WTC11 (cell line): ENCODE data around the gene PRPF31. TPM values are rescaled to one million over a fixed set of nuclear protein-coding genes. Genes with fewer than 3 reads are reported as not detected.
A peak's percentile ranks its signal among the peaks of the same experiment; 100 is the strongest.

Experiments
- ATF1 ChIP-seq: sonication (generic); formaldehyde crosslinking; IDR thresholded peaks from 2 replicates; pipeline ENCODE4 v1.8.1; 2023; ENCODE audit warnings: mild to moderate bottlenecking, moderate library complexity, missing genetic modification reagents
- CREM ChIP-seq: sonication (generic); formaldehyde crosslinking; IDR thresholded peaks from 2 replicates; pipeline ENCODE4 v1.8.1; 2022; ENCODE audit warnings: mild to moderate bottlenecking, missing genetic modification reagents, moderate library complexity
- EMX1 ChIP-seq: fragments of 250-450 bp; sonication (Bioruptor Pico); IDR thresholded peaks from 2 replicates; pipeline ENCODE4 v1.8.0; 2021; ENCODE audit warnings: mild to moderate bottlenecking
- ETV6 ChIP-seq: sonication (generic); formaldehyde crosslinking; IDR thresholded peaks from 2 replicates; pipeline ENCODE4 v1.8.1; 2022; ENCODE audit warnings: mild to moderate bottlenecking, missing genetic modification reagents
- FOXJ3 ChIP-seq: sonication (generic); formaldehyde crosslinking; IDR thresholded peaks from 2 replicates; pipeline ENCODE4 v1.9.0; 2021; ENCODE audit warnings: missing genetic modification reagents, mild to moderate bottlenecking, borderline replicate concordance
- GABPB1 ChIP-seq: sonication (generic); formaldehyde crosslinking; IDR thresholded peaks from 2 replicates; pipeline ENCODE4 v1.8.1; 2023; ENCODE audit warnings: mild to moderate bottlenecking, missing genetic modification reagents
- JAZF1 ChIP-seq: fragments of 250-450 bp; sonication (Bioruptor Pico); IDR thresholded peaks from 2 replicates; pipeline ENCODE4 v1.9.0; 2021; ENCODE audit warnings: moderate library complexity, mild to moderate bottlenecking, inconsistent platforms
- KAT7 ChIP-seq: sonication (generic); formaldehyde crosslinking; IDR thresholded peaks from 2 replicates; pipeline ENCODE4 v1.8.1; 2023; ENCODE audit warnings: missing genetic modification reagents, mild to moderate bottlenecking, borderline replicate concordance
- NFATC4 ChIP-seq: fragments of 250-450 bp; sonication (Bioruptor Pico); IDR thresholded peaks from 2 replicates; pipeline ENCODE4 v1.9.0; 2021; ENCODE audit warnings: mild to moderate bottlenecking
- NFE2L1 ChIP-seq: sonication (generic); formaldehyde crosslinking; IDR thresholded peaks from 2 replicates; pipeline ENCODE4 v1.8.1; 2023; ENCODE audit warnings: missing genetic modification reagents
- NFYB ChIP-seq: sonication (generic); formaldehyde crosslinking; conservative IDR thresholded peaks from 2 replicates; pipeline ENCODE4 v1.8.0; 2022; ENCODE audit warnings: low read depth, missing genetic modification reagents
- RELA ChIP-seq: sonication (generic); formaldehyde crosslinking; IDR thresholded peaks from 2 replicates; pipeline ENCODE4 v1.8.1; 2022; ENCODE audit warnings: missing genetic modification reagents, mild to moderate bottlenecking, borderline replicate concordance
- SMAD4 ChIP-seq: sonication (generic); formaldehyde crosslinking; IDR thresholded peaks from 2 replicates; pipeline ENCODE4 v1.8.0; 2022; ENCODE audit warnings: mild to moderate bottlenecking, missing genetic modification reagents
- TCF7 ChIP-seq: sonication (generic); formaldehyde crosslinking; IDR thresholded peaks from 2 replicates; pipeline ENCODE4 v1.8.0; 2022; ENCODE audit warnings: mild to moderate bottlenecking, low read depth, missing genetic modification reagents, moderate library complexity
- TP53 ChIP-seq: sonication (generic); formaldehyde crosslinking; IDR thresholded peaks from 2 replicates; pipeline ENCODE4 v1.8.1; 2023; ENCODE audit warnings: mild to moderate bottlenecking, missing genetic modification reagents
- ZNF121 ChIP-seq: sonication (generic); formaldehyde crosslinking; IDR thresholded peaks from 2 replicates; pipeline ENCODE4 v1.8.0; 2023; ENCODE audit warnings: missing genetic modification reagents
- ZNF232 ChIP-seq: sonication (generic); formaldehyde crosslinking; IDR thresholded peaks from 2 replicates; pipeline ENCODE4 v1.8.0; 2022; ENCODE audit warnings: mild to moderate bottlenecking, missing genetic modification reagents
- ZNF416 ChIP-seq: fragments of 250-450 bp; sonication (Bioruptor Pico); IDR thresholded peaks from 2 replicates; pipeline ENCODE4 v1.9.0; 2021; ENCODE audit warnings: mild to moderate bottlenecking, inconsistent platforms
- total RNA-seq: library from RNA; stranded (reverse); gene quantifications from 3 replicates; pipeline ENCODE4 v1.2.3, GENCODE V29; 2021
- TF ChIP-seq, protein P1 (sequence below): fragments of 250-450 bp; sonication (Bioruptor Pico); IDR thresholded peaks from 2 replicates; pipeline ENCODE4 v1.9.0; 2021; ENCODE audit warnings: mild to moderate bottlenecking
- TF ChIP-seq, protein P2 (sequence below): sonication (generic); formaldehyde crosslinking; IDR thresholded peaks from 2 replicates; pipeline ENCODE4 v1.8.0; 2022; ENCODE audit warnings: mild to moderate bottlenecking, missing genetic modification reagents
- TF ChIP-seq, protein P3 (sequence below): sonication (generic); formaldehyde crosslinking; IDR thresholded peaks from 2 replicates; pipeline ENCODE4 v1.8.1; 2023; ENCODE audit warnings: mild to moderate bottlenecking, missing genetic modification reagents, moderate library complexity
- TF ChIP-seq, protein P4 (sequence below): sonication (generic); formaldehyde crosslinking; IDR thresholded peaks from 2 replicates; pipeline ENCODE4 v1.8.0; 2022; ENCODE audit warnings: mild to moderate bottlenecking, missing genetic modification reagents
- TF ChIP-seq, protein P5 (sequence below): sonication (generic); formaldehyde crosslinking; IDR thresholded peaks from 2 replicates; pipeline ENCODE4 v1.8.1; 2022; ENCODE audit warnings: mild to moderate bottlenecking, moderate library complexity, missing genetic modification reagents
- TF ChIP-seq, protein P6 (sequence below): sonication (generic); formaldehyde crosslinking; IDR thresholded peaks from 2 replicates; pipeline ENCODE4 v1.8.1; 2023; ENCODE audit warnings: mild to moderate bottlenecking, moderate library complexity, missing genetic modification reagents
- TF ChIP-seq, protein P7 (sequence below): sonication (generic); formaldehyde crosslinking; IDR thresholded peaks from 2 replicates; pipeline ENCODE4 v1.8.0; 2022; ENCODE audit warnings: missing genetic modification reagents
- TF ChIP-seq, protein P8 (sequence below): sonication (generic); formaldehyde crosslinking; IDR thresholded peaks from 2 replicates; pipeline ENCODE4 v1.8.1; 2023; ENCODE audit warnings: mild to moderate bottlenecking, missing genetic modification reagents

PRPF31 gene
- total RNA-seq, 1 experiment from 2014 or later = 92.8 TPM

DNA sequence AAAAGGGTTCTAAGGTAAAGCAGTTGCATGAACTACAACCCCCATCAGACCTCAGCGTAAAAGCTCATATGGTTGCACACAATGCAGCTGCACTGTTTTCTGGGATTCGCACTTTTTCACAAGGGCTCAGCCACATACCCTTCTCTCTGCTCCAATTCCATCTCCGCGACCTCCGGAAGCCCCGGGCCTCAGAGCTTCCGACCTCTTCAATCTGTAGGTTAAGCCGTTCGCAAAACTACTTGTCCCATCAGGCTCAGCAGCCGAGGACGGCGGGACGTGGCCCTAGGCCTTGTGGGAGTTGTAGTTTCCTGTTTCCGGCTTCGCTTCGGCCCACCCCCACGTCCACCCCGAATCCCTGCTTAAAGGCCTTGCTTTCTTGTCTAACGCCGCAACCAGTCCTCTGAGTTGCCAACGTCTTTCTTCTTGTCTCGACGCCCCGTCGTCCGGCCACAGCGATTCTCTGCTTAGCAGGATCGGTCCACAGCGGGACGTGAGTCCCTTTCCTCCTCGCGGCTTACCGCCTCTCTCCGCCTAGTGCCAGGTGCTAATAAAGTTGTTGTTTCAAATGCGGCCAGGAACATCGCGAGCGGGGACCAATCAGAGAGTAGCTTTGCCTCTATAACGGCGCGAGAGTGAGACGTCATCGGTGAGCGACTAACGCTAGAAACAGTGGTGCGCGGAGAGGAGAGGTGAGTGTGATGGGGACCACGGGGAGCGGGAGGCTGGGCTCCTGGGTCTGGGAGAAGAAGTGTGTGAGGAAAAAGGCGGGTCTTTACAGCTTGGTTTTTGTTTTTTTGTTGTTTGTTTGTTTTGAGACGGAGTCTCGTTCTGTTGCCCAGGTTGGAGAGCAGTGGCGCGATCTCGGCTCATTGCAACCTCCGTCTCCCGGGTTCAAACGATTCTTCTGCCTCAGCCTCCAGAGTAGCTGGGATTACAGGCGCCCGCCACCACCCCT is at the start of gene PRPF31, which contains the start of gene TFPT (continued):
- TF ChIP-seq NFYB (CRISPR knock-in tag) (peak; percentile 91), FOXJ3 (no peak), NFE2L1 (CRISPR knock-in tag) (no peak), NFATC4 (CRISPR knock-in tag) (peak; percentile 52; the same call in 1 of the 2 replicates), RELA (CRISPR knock-in tag) (no peak), ZNF416 (no peak), GABPB1 (CRISPR knock-in tag) (peak; percentile 26; the same call in 1 of the 2 replicates), ATF1 (CRISPR knock-in tag) (peak; percentile 95; the same call in 1 of the 2 replicates), ETV6 (peak; percentile 45), ZNF232 (CRISPR knock-in tag) (peak; percentile 56; the same call in 1 of the 2 replicates), EMX1 (no peak), TCF7 (no peak), KAT7 (0 out of 2 replicates have a peak, but pooled peaks have one; percentile 63), CREM (CRISPR knock-in tag) (peak; percentile 99), JAZF1 (CRISPR knock-in tag) (no peak), TP53 (CRISPR knock-in tag) (no peak), ZNF121 (CRISPR knock-in tag) (no peak), SMAD4 (no peak)
- TF ChIP-seq, protein P1, sequence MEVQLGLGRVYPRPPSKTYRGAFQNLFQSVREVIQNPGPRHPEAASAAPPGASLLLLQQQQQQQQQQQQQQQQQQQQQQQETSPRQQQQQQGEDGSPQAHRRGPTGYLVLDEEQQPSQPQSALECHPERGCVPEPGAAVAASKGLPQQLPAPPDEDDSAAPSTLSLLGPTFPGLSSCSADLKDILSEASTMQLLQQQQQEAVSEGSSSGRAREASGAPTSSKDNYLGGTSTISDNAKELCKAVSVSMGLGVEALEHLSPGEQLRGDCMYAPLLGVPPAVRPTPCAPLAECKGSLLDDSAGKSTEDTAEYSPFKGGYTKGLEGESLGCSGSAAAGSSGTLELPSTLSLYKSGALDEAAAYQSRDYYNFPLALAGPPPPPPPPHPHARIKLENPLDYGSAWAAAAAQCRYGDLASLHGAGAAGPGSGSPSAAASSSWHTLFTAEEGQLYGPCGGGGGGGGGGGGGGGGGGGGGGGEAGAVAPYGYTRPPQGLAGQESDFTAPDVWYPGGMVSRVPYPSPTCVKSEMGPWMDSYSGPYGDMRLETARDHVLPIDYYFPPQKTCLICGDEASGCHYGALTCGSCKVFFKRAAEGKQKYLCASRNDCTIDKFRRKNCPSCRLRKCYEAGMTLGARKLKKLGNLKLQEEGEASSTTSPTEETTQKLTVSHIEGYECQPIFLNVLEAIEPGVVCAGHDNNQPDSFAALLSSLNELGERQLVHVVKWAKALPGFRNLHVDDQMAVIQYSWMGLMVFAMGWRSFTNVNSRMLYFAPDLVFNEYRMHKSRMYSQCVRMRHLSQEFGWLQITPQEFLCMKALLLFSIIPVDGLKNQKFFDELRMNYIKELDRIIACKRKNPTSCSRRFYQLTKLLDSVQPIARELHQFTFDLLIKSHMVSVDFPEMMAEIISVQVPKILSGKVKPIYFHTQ = 0 out of 2 replicates have a peak, but pooled peaks have one; percentile 20
- TF ChIP-seq, protein P2, sequence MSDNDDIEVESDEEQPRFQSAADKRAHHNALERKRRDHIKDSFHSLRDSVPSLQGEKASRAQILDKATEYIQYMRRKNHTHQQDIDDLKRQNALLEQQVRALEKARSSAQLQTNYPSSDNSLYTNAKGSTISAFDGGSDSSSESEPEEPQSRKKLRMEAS (CRISPR knock-in tag) = peak; percentile 77
- TF ChIP-seq, protein P3, sequence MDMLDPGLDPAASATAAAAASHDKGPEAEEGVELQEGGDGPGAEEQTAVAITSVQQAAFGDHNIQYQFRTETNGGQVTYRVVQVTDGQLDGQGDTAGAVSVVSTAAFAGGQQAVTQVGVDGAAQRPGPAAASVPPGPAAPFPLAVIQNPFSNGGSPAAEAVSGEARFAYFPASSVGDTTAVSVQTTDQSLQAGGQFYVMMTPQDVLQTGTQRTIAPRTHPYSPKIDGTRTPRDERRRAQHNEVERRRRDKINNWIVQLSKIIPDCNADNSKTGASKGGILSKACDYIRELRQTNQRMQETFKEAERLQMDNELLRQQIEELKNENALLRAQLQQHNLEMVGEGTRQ (CRISPR knock-in tag) = no peak
- TF ChIP-seq, protein P4, sequence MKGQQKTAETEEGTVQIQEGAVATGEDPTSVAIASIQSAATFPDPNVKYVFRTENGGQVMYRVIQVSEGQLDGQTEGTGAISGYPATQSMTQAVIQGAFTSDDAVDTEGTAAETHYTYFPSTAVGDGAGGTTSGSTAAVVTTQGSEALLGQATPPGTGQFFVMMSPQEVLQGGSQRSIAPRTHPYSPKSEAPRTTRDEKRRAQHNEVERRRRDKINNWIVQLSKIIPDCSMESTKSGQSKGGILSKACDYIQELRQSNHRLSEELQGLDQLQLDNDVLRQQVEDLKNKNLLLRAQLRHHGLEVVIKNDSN (CRISPR knock-in tag) = no peak
- TF ChIP-seq, protein P5, sequence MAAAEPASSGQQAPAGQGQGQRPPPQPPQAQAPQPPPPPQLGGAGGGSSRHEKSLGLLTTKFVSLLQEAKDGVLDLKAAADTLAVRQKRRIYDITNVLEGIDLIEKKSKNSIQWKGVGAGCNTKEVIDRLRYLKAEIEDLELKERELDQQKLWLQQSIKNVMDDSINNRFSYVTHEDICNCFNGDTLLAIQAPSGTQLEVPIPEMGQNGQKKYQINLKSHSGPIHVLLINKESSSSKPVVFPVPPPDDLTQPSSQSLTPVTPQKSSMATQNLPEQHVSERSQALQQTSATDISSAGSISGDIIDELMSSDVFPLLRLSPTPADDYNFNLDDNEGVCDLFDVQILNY (CRISPR knock-in tag) = peak; percentile 69; the same call in 1 of the 2 replicates
- TF ChIP-seq, protein P6, sequence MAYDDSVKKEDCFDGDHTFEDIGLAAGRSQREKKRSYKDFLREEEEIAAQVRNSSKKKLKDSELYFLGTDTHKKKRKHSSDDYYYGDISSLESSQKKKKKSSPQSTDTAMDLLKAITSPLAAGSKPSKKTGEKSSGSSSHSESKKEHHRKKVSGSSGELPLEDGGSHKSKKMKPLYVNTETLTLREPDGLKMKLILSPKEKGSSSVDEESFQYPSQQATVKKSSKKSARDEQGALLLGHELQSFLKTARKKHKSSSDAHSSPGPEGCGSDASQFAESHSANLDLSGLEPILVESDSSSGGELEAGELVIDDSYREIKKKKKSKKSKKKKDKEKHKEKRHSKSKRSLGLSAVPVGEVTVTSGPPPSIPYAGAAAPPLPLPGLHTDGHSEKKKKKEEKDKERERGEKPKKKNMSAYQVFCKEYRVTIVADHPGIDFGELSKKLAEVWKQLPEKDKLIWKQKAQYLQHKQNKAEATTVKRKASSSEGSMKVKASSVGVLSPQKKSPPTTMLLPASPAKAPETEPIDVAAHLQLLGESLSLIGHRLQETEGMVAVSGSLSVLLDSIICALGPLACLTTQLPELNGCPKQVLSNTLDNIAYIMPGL (CRISPR knock-in tag) = peak; percentile 54; the same call in 1 of the 2 replicates
- TF ChIP-seq, protein P7, sequence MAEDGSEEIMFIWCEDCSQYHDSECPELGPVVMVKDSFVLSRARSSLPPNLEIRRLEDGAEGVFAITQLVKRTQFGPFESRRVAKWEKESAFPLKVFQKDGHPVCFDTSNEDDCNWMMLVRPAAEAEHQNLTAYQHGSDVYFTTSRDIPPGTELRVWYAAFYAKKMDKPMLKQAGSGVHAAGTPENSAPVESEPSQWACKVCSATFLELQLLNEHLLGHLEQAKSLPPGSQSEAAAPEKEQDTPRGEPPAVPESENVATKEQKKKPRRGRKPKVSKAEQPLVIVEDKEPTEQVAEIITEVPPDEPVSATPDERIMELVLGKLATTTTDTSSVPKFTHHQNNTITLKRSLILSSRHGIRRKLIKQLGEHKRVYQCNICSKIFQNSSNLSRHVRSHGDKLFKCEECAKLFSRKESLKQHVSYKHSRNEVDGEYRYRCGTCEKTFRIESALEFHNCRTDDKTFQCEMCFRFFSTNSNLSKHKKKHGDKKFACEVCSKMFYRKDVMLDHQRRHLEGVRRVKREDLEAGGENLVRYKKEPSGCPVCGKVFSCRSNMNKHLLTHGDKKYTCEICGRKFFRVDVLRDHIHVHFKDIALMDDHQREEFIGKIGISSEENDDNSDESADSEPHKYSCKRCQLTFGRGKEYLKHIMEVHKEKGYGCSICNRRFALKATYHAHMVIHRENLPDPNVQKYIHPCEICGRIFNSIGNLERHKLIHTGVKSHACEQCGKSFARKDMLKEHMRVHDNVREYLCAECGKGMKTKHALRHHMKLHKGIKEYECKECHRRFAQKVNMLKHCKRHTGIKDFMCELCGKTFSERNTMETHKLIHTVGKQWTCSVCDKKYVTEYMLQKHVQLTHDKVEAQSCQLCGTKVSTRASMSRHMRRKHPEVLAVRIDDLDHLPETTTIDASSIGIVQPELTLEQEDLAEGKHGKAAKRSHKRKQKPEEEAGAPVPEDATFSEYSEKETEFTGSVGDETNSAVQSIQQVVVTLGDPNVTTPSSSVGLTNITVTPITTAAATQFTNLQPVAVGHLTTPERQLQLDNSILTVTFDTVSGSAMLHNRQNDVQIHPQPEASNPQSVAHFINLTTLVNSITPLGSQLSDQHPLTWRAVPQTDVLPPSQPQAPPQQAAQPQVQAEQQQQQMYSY (CRISPR knock-in tag) = no peak
- TF ChIP-seq, protein P8, sequence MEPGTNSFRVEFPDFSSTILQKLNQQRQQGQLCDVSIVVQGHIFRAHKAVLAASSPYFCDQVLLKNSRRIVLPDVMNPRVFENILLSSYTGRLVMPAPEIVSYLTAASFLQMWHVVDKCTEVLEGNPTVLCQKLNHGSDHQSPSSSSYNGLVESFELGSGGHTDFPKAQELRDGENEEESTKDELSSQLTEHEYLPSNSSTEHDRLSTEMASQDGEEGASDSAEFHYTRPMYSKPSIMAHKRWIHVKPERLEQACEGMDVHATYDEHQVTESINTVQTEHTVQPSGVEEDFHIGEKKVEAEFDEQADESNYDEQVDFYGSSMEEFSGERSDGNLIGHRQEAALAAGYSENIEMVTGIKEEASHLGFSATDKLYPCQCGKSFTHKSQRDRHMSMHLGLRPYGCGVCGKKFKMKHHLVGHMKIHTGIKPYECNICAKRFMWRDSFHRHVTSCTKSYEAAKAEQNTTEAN (CRISPR knock-in tag) = no peak
